ENCODE results near the gene WNT9A. TPM values are rescaled to one million over a fixed set of nuclear protein-coding genes. Genes with fewer than 3 reads are reported as not detected.
A peak's percentile ranks its signal among the peaks of the same experiment; 100 is the strongest.
"Not testable (repeated sequence)": the region's sequence is repeated elsewhere in the genome, so short reads cannot be mapped to it uniquely, and the experiment has no call there.

The WNT9A gene
- total RNA-seq, 2 experiments from 2014 or later = not detected

DNA sequence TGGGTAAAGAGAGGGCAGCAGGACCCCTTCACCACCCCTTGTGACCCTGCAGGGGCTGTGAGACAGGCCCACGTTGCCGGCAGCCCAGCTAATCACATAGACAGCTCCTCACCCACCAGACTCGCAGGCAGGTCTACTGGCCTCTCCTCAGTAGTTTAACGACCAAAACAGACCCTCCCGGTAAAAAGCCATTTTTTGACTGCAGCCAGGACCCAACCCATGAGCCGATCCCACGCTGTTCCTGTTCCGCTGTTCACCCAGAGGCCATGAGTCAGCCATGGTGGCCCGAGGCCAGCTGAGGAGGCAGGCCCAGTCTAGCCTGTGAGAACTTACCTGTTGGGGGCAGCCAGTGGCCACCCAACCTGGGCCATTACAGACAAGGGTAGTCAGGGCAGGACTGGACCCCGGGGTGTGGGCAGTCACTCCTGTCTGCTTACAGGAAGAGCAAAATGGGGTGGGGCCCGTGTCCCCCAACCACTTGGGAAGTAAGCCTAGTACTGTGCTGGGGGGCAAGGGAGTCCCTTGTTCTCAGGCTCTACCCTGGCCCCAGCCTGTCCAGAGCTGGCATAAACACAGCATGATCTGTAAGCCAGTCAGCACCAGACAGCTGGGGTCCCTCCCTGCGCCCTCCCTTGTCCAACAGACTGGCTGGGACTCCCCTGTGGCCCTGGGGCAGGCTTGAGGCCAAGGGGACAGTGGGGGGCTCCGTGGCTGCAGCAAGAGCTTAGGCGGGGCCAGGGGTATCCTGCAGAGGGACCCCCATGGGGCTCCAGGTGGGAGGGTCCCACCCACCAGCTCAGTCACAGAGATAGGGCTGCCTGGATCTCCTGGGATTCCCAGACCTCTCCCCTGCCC is 61.9 kb downstream of the WNT9A start:
- intact Hi-C loops (cut with micrococcal nuclease) = loop anchor here (5.0 kb wide), 2 partner anchors 99 to 124 kb away; no protein-coding TSS in a partner anchor
- H3K4me1 Mint-ChIP-seq (ENCODE audit: low read depth) = peaks cover 30% of the 10 kb centered on the region
- H3K27ac Mint-ChIP-seq = peak overlapping the region; percentile 26
- H3K4me3 Mint-ChIP-seq = peak overlapping the region; percentile 11
- H3K9me3 Mint-ChIP-seq = no peaks in the 10 kb centered on the region
- no peaks in the 10 kb centered on the region for H3K27me3 Mint-ChIP-seq (ENCODE audit: low read depth)
- CTCF ChIA-PET = interaction anchor here (0.6 kb wide), 1 partner anchor 744 kb away, joined by 7 read pairs; no protein-coding TSS in a partner anchor
- no peak for DNase-seq
- H3K36me3 Mint-ChIP-seq (ENCODE audit: low read depth) = no peaks in the 10 kb centered on the region

DNA sequence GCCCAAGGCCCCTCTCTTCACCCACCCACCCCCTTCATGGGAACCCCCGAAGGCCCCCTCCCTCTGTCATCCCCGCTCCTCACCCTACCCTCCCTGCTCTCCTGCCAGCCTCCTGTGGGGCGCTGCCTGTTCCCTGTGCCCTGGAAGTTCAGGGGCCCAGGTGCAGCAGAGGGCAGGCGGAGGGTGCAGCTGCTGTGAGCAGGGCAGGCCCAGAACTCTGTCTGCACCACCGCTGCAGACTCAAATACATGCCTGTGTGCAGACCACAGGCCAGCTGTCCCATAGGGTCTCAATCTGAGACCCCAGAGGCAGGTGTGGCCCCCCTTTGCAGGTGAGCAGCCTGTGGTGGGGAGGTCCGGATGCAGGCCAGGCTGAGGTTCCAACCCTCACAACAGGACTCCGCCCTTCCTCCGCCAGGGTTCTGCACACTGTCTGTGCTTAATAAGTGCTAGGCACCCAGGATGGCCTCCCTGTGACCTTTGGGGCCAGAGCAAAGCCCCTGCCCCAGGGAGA is 62.5 kb downstream of the WNT9A start:
- peak; percentile 44 for DNase-seq
- intact Hi-C loops (cut with micrococcal nuclease) = loop anchor here (5.0 kb wide), 2 partner anchors 98 to 123 kb away; no protein-coding TSS in a partner anchor

DNA sequence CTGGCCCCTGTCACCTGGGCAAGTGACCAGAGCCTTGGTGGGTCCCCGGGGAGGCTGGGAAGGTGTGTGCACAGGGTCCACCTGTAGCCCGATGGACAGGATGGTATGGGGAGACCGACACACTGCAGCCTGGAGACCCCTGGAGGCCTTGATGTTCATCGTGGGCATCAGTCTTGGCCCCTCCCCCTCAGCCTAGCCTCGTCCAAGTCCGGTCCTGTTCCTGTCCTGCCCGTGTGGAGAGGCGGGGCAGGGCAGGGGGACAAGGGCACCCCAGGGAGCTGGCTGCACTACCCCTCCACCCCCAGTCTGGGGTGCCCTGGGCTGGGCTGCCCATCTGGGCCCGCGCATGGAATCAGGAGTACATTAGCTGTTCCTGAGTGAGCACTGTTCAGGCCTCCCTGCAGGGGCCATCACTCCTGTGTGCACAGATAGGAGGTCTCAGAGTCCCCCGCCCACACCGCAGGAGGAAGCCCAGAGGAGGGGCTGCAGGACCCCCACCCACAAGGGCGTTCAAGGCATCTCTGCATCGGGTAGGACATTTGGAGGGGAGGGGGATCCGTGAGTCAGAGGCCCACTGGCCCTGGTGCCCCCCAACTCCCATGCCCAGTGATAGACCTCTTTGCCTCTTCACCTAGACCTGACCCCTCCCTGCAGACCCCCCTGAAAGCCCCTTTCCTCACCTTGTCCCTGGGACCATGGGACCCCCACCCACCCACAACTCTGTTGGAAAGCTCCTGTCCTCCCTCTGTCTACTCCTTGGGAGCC is 63.2 kb downstream of the WNT9A start:
- intact Hi-C loops (cut with micrococcal nuclease) = loop anchor here (5.0 kb wide), 2 partner anchors 97 to 122 kb away; no protein-coding TSS in a partner anchor
- Mint-ChIP-seq H3K4me1 (ENCODE audit: low read depth) (peaks cover 30% of the 10 kb centered on the region), H3K36me3 (ENCODE audit: low read depth) (no peaks in the 10 kb centered on the region), H3K27ac (no peak overlapping the region), H3K27me3 (ENCODE audit: low read depth) (no peaks in the 10 kb centered on the region), H3K9me3 (no peaks in the 10 kb centered on the region), H3K4me3 (no peak overlapping the region)
- CTCF ChIA-PET = no interaction called here
- no peak for DNase-seq

More for the DNA sequence above, 62.5 kb downstream of the WNT9A start:
- H3K27ac Mint-ChIP-seq = peak overlapping the region; percentile 26
- no peak overlapping the region for H3K4me3 Mint-ChIP-seq
- H3K36me3 Mint-ChIP-seq (ENCODE audit: low read depth) = no peaks in the 10 kb centered on the region
- CTCF ChIA-PET = interaction anchor here (0.6 kb wide), 1 partner anchor 743 kb away, joined by 7 read pairs; no protein-coding TSS in a partner anchor
- no peaks in the 10 kb centered on the region for H3K9me3 Mint-ChIP-seq
- H3K4me1 Mint-ChIP-seq (ENCODE audit: low read depth) = peaks cover 30% of the 10 kb centered on the region
- no peaks in the 10 kb centered on the region for H3K27me3 Mint-ChIP-seq (ENCODE audit: low read depth)

GRCh38 chr1:227883641-227884301 is 64.0 kb downstream of the WNT9A start:
- no peak overlapping the region for H3K4me3 Mint-ChIP-seq
- intact Hi-C loops (cut with micrococcal nuclease) = no loop called here

DNA sequence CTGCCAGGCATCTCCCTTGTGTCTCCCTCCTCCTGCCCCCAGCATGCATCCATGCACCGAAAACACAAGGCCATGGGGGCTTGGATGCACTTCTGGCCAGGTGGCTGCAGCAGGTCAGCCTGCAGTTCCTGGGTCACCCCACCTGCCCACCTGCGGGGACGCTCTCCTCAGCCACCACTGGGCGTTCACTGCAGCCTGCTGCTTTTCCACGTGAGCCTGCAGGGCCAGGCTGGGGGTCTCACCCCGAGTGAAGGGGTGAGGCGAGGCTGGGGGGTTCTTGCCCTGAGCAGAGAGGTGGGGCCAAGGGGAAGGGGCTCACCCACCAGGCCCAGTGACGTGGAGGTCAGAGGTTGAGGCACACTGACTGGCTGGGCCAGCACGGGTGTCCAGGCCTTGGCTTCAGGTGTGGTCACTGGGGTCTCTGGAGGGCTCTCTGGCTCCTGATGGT is 64.6 kb downstream of the WNT9A start:
- intact Hi-C loops (cut with micrococcal nuclease) = no loop called here
- Mint-ChIP-seq H3K4me3 (no peak overlapping the region), H3K27ac (no peak overlapping the region), H3K36me3 (ENCODE audit: low read depth) (no peaks in the 10 kb centered on the region), H3K4me1 (ENCODE audit: low read depth) (peaks cover 28% of the 10 kb centered on the region), H3K9me3 (no peaks in the 10 kb centered on the region), H3K27me3 (ENCODE audit: low read depth) (no peaks in the 10 kb centered on the region)
- CTCF ChIA-PET = no interaction called here
- no peak for DNase-seq

More at GRCh38 chr1:227883641-227884301, 64.0 kb downstream of the WNT9A start:
- no peak for DNase-seq
- H3K9me3 Mint-ChIP-seq = no peaks in the 10 kb centered on the region
- peaks cover 28% of the 10 kb centered on the region for H3K4me1 Mint-ChIP-seq (ENCODE audit: low read depth)
- no peak overlapping the region for H3K27ac Mint-ChIP-seq
- H3K27me3 Mint-ChIP-seq (ENCODE audit: low read depth) = no peaks in the 10 kb centered on the region
- no peaks in the 10 kb centered on the region for H3K36me3 Mint-ChIP-seq (ENCODE audit: low read depth)
- CTCF ChIA-PET = no interaction called here

DNA sequence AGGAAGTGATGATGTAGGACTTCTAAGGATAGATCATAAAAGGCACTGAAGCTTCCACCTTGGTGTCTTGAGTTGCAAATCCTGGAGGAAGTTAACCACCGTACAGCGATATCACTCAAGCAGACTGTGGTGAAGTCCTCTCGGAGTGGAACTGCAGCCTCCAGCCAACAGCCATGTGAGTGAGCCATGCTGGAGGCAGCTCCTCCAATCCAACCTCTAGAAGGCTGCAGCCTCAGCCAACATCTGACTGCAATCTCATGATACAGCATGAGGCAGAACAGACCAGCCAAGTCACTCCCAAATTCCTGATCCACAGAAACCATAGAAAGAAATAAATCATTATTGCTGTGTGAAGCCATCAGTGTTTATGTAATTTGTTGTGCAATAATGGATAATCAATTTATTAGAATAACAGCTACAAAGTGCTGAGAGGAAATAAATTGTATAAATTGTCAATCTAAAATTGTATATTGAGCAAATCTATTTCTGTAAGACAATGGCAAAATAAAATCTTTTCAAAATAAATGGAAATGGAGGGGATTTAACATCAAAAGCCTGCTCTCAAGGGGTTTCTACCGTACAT is 67.3 kb downstream of the WNT9A start:
- Mint-ChIP-seq H3K27ac (no peak overlapping the region), H3K36me3 (ENCODE audit: low read depth) (no peaks in the 10 kb centered on the region), H3K27me3 (ENCODE audit: low read depth) (no peaks in the 10 kb centered on the region), H3K4me3 (no peak overlapping the region), H3K4me1 (ENCODE audit: low read depth) (peaks cover 13% of the 10 kb centered on the region), H3K9me3 (no peaks in the 10 kb centered on the region)
- DNase-seq = no peak
- intact Hi-C loops (cut with micrococcal nuclease) = no loop called here
- CTCF ChIA-PET = no interaction called here

- CTCF ChIA-PET; H3K9me3 Mint-ChIP-seq; H3K27me3 Mint-ChIP-seq (ENCODE audit: low read depth); DNase-seq; H3K4me3 Mint-ChIP-seq; H3K27ac Mint-ChIP-seq; H3K36me3 Mint-ChIP-seq (ENCODE audit: low read depth); intact Hi-C loops (cut with micrococcal nuclease); H3K4me1 Mint-ChIP-seq (ENCODE audit: low read depth): not testable (repeated sequence)
Observed at GRCh38 chr1:227877810-227878209, 69.9 kb downstream of the WNT9A start.

- H3K27ac Mint-ChIP-seq; CTCF ChIA-PET; H3K36me3 Mint-ChIP-seq (ENCODE audit: low read depth); H3K4me3 Mint-ChIP-seq; H3K27me3 Mint-ChIP-seq (ENCODE audit: low read depth); H3K9me3 Mint-ChIP-seq; DNase-seq: not testable (repeated sequence)
- peaks cover 29% of the 10 kb centered on the region for H3K4me1 Mint-ChIP-seq (ENCODE audit: low read depth)
- intact Hi-C loops (cut with micrococcal nuclease) = loop anchor here (5.0 kb wide), 1 partner anchor 65 kb away; no protein-coding TSS in a partner anchor
Observed at GRCh38 chr1:227871892-227872291, 75.8 kb downstream of the WNT9A start.

DNA sequence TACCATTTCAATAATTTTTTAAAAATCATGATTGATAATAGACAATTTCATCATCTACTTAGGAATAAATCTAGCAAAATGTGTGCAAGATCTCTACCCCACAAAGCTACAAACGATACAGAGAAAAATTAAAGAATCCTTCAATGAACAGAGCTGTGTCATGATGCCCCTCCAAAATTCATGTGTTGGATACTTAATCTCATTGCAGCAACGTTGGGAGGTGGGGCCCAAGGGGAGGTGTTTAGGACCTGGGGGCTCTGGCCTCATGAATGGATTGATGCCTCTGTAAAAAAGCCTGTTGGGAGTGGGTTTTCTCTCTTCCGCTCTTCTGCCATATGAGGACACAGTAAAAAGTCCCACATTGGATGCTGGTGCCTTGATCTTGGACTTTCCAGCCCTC is 77.4 kb downstream of the WNT9A start:
- Mint-ChIP-seq H3K4me3 (no peak overlapping the region), H3K9me3 (peaks cover 5% of the 10 kb centered on the region), H3K36me3 (ENCODE audit: low read depth) (no peaks in the 10 kb centered on the region), H3K4me1 (ENCODE audit: low read depth) (peaks cover 29% of the 10 kb centered on the region), H3K27ac (no peak overlapping the region), H3K27me3 (ENCODE audit: low read depth) (no peaks in the 10 kb centered on the region)
- CTCF ChIA-PET = interaction anchor here (0.9 kb wide), 1 partner anchor 83 kb away, joined by 3 read pairs; no protein-coding TSS in a partner anchor
- no peak for DNase-seq
- intact Hi-C loops (cut with micrococcal nuclease) = loop anchor here (5.0 kb wide), 1 partner anchor 63 kb away; no protein-coding TSS in a partner anchor

- intact Hi-C loops (cut with micrococcal nuclease) = loop anchor here (5.0 kb wide), 1 partner anchor 63 kb away; no protein-coding TSS in a partner anchor
- CTCF ChIA-PET = interaction anchor here (0.9 kb wide), 1 partner anchor 84 kb away, joined by 3 read pairs; no protein-coding TSS in a partner anchor
- peaks cover 29% of the 10 kb centered on the region for H3K4me1 Mint-ChIP-seq (ENCODE audit: low read depth)
- H3K27me3 Mint-ChIP-seq (ENCODE audit: low read depth) = no peaks in the 10 kb centered on the region
- no peak overlapping the region for H3K4me3 Mint-ChIP-seq
- peak; percentile 52 for DNase-seq
- H3K36me3 Mint-ChIP-seq (ENCODE audit: low read depth) = no peaks in the 10 kb centered on the region
- peaks cover 5% of the 10 kb centered on the region for H3K9me3 Mint-ChIP-seq
- H3K27ac Mint-ChIP-seq = no peak overlapping the region
Observed at GRCh38 chr1:227869851-227870305, 77.9 kb downstream of the WNT9A start.

GRCh38 chr1:227869279-227869842 is 78.4 kb downstream of the WNT9A start:
- no peak for DNase-seq
- Mint-ChIP-seq H3K27ac (no peak overlapping the region), H3K27me3 (ENCODE audit: low read depth) (no peaks in the 10 kb centered on the region), H3K36me3 (ENCODE audit: low read depth) (no peaks in the 10 kb centered on the region), H3K9me3 (peaks cover 10% of the 10 kb centered on the region), H3K4me3 (no peak overlapping the region), H3K4me1 (ENCODE audit: low read depth) (peaks cover 29% of the 10 kb centered on the region)
- CTCF ChIA-PET = interaction anchor here (0.9 kb wide), 1 partner anchor 84 kb away, joined by 3 read pairs; no protein-coding TSS in a partner anchor
- intact Hi-C loops (cut with micrococcal nuclease) = no loop called here
